ENCODE data around the gene KCNMB1. TPM values are rescaled to one million over a fixed set of nuclear protein-coding genes. Genes with fewer than 3 reads are reported as not detected.

Gene KCNMB1
- polyA plus RNA-seq, 1 donor from 2014 or later = not detected

GRCh38 chr5:170397059-170397458 lies 7.9 kb upstream of the KCNMB1 start:
- no peak overlapping the region for H3K4me2 ChIP-seq (ENCODE audit: low read length)
- H3K79me2 ChIP-seq (replicated peaks; ENCODE audit: insufficient read depth, low read length) = no peaks in the 10 kb centered on the region
- no peak overlapping the region for H3K9ac ChIP-seq (ENCODE audit: low read length)
- no peak overlapping the region for H2AFZ ChIP-seq (ENCODE audit: low read depth, low read length)
- H3K9me3 ChIP-seq (ENCODE audit: low read length) = no peaks in the 10 kb centered on the region
- no peaks in the 10 kb centered on the region for H4K20me1 ChIP-seq (ENCODE audit: insufficient read depth)
- TF ChIP-seq EZH2 (IDR thresholded peaks at IDR 0.05; ENCODE audit: borderline replicate concordance, insufficient read depth, low read length, poor library complexity, severe bottlenecking) (no peak), POLR2AphosphoS5 (IDR thresholded peaks at IDR 0.05) (no peak), TAF1 (IDR thresholded peaks at IDR 0.05; ENCODE audit: low read depth) (no peak), SMC3 (conservative IDR thresholded peaks at IDR 0.05; ENCODE audit: poor library complexity) (no peak), REST (IDR thresholded peaks at IDR 0.05; ENCODE audit: borderline replicate concordance) (no peak), MXI1 (conservative IDR thresholded peaks at IDR 0.05; ENCODE audit: poor library complexity, severe bottlenecking) (no peak), EP300 (conservative IDR thresholded peaks at IDR 0.05; ENCODE audit: poor library complexity, severe bottlenecking) (no peak), RAD21 (conservative IDR thresholded peaks at IDR 0.05) (no peak)
- TF ChIP-seq, protein P1, sequence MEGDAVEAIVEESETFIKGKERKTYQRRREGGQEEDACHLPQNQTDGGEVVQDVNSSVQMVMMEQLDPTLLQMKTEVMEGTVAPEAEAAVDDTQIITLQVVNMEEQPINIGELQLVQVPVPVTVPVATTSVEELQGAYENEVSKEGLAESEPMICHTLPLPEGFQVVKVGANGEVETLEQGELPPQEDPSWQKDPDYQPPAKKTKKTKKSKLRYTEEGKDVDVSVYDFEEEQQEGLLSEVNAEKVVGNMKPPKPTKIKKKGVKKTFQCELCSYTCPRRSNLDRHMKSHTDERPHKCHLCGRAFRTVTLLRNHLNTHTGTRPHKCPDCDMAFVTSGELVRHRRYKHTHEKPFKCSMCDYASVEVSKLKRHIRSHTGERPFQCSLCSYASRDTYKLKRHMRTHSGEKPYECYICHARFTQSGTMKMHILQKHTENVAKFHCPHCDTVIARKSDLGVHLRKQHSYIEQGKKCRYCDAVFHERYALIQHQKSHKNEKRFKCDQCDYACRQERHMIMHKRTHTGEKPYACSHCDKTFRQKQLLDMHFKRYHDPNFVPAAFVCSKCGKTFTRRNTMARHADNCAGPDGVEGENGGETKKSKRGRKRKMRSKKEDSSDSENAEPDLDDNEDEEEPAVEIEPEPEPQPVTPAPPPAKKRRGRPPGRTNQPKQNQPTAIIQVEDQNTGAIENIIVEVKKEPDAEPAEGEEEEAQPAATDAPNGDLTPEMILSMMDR (IDR thresholded peaks at IDR 0.05; ENCODE audit: poor library complexity, severe bottlenecking) = no peak
- H3K36me3 ChIP-seq (ENCODE audit: insufficient read depth, low read length) = no peaks in the 10 kb centered on the region
- H3K9me2 ChIP-seq (ENCODE audit: insufficient read depth, low read length) = no peaks in the 10 kb centered on the region
- no peak overlapping the region for H3K27ac ChIP-seq (ENCODE audit: low read length)
- no peak overlapping the region for H3K4me3 ChIP-seq (ENCODE audit: low read length)
- no peaks in the 10 kb centered on the region for H3F3A ChIP-seq (ENCODE audit: insufficient read depth, low read length, poor library complexity, severe bottlenecking)
- no peaks in the 10 kb centered on the region for H3K27me3 ChIP-seq (ENCODE audit: insufficient read depth, low read depth, low read length)

DNA sequence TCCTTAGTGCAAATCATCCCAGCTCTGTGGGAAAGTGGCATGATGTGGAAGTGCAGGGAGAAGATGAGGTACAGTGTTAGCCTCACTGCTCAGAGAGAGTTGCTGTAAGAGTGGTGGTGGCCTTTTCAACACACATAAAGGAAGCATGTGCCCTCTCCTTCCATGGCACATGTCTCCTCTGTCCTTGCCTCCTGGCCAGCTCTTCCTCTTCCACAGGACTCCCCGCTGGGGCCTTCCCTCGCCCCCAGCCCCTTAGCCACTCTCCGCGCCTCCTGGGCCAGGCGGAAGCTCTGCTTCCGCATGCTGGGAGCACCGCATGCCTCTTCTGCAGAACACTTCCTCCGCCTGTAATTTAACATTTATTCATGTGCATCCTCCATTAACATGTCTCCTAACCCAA lies 4.8 kb upstream of the KCNMB1 start:
- Histone ChIP-seq H3F3A (ENCODE audit: insufficient read depth, low read length, poor library complexity, severe bottlenecking) (no peaks in the 10 kb centered on the region), H3K4me3 (ENCODE audit: low read length) (no peak overlapping the region), H3K27me3 (ENCODE audit: insufficient read depth, low read depth, low read length) (no peaks in the 10 kb centered on the region), H3K27ac (ENCODE audit: low read length) (no peak overlapping the region), H2AFZ (ENCODE audit: low read depth, low read length) (no peak overlapping the region), H3K4me2 (ENCODE audit: low read length) (no peak overlapping the region), H3K36me3 (ENCODE audit: insufficient read depth, low read length) (no peaks in the 10 kb centered on the region), H4K20me1 (ENCODE audit: insufficient read depth) (no peaks in the 10 kb centered on the region), H3K9me2 (ENCODE audit: insufficient read depth, low read length) (no peaks in the 10 kb centered on the region), H3K9me3 (ENCODE audit: low read length) (no peaks in the 10 kb centered on the region), H3K9ac (ENCODE audit: low read length) (no peak overlapping the region), H3K79me2 (replicated peaks; ENCODE audit: insufficient read depth, low read length) (no peaks in the 10 kb centered on the region)
- TF ChIP-seq REST (IDR thresholded peaks at IDR 0.05; ENCODE audit: borderline replicate concordance) (no peak), SMC3 (conservative IDR thresholded peaks at IDR 0.05; ENCODE audit: poor library complexity) (no peak), POLR2AphosphoS5 (IDR thresholded peaks at IDR 0.05) (no peak), EP300 (conservative IDR thresholded peaks at IDR 0.05; ENCODE audit: poor library complexity, severe bottlenecking) (no peak), MXI1 (conservative IDR thresholded peaks at IDR 0.05; ENCODE audit: poor library complexity, severe bottlenecking) (no peak), EZH2 (IDR thresholded peaks at IDR 0.05; ENCODE audit: borderline replicate concordance, insufficient read depth, low read length, poor library complexity, severe bottlenecking) (no peak), TAF1 (IDR thresholded peaks at IDR 0.05; ENCODE audit: low read depth) (no peak)
- TF ChIP-seq, protein P1 (IDR thresholded peaks at IDR 0.05; ENCODE audit: poor library complexity, severe bottlenecking) = no peak
